GM12801 (cell line): ENCODE data around the gene PLXND1.

ENCODE experiments used
- TF ChIP-seq, protein P1 (sequence below): IDR thresholded peaks from one replicate; pipeline ENCODE4 v1.5.1; 2011; ENCODE audit warnings: control low read depth; ENCODE audit not compliant: insufficient read length; ENCODE audit errors: extremely low read depth

Gene PLXND1

DNA sequence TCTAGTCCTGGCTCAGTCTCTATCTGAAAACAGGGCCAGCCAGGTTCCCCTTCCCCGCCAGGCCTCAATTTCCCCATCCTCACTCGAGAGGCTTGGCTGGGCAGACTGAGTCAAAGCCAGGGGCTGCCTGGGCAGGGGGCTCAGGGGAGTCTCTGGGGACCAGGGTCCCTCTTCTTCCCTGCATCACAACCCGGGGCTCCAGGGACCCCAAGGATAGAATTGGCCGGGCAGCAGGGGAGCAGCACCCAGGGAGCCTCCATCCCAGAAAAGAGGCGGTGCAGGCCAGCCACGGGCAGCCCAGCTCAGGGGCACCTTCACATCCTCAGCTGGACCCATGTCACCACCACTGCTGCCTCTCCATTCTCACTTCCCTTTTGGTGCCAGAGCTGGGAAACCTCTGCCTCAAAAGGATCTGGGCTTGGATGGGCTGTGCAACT lies 13.3 kb upstream of the PLXND1 start:
- TF ChIP-seq, protein P1, sequence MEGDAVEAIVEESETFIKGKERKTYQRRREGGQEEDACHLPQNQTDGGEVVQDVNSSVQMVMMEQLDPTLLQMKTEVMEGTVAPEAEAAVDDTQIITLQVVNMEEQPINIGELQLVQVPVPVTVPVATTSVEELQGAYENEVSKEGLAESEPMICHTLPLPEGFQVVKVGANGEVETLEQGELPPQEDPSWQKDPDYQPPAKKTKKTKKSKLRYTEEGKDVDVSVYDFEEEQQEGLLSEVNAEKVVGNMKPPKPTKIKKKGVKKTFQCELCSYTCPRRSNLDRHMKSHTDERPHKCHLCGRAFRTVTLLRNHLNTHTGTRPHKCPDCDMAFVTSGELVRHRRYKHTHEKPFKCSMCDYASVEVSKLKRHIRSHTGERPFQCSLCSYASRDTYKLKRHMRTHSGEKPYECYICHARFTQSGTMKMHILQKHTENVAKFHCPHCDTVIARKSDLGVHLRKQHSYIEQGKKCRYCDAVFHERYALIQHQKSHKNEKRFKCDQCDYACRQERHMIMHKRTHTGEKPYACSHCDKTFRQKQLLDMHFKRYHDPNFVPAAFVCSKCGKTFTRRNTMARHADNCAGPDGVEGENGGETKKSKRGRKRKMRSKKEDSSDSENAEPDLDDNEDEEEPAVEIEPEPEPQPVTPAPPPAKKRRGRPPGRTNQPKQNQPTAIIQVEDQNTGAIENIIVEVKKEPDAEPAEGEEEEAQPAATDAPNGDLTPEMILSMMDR, result no peak

DNA sequence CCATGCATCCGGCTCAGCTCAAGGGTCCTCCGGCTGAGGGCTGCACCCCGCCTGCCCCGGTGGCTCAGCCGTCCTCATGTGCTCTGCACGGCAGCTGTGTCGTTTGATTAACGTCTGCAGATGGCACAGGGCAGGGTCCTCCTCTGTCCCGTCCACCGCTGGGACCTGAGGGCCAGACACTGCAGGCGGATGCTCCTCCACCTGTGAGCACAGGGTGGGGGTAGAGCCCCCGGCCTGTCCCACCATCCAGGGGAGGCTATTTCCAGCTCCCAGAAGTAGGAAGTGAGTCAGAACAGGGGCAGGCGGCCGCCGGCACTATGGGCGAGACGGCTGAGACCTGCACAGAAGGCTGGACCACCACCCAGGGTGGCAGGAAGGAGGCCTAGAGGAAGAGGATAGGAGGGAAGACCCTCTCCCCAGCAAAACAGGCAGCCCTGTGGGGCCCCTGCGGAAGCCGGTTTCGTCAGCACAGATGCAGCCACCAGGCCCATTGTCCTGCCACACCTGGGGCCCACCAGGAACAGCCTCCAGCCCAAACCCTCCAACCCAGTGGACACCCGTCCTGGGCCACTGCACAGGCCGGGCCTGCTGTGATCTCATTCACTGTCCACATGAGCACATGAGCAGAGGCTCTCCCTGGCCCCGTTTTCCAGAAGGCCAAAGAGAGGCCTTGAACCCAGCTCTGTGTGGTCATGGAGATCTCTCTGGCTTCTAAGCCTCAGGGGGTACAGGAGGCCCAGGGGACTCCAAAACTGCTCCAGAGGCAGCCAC lies 12.6 kb upstream of the PLXND1 start:
- TF ChIP-seq, protein P1, result no peak

DNA sequence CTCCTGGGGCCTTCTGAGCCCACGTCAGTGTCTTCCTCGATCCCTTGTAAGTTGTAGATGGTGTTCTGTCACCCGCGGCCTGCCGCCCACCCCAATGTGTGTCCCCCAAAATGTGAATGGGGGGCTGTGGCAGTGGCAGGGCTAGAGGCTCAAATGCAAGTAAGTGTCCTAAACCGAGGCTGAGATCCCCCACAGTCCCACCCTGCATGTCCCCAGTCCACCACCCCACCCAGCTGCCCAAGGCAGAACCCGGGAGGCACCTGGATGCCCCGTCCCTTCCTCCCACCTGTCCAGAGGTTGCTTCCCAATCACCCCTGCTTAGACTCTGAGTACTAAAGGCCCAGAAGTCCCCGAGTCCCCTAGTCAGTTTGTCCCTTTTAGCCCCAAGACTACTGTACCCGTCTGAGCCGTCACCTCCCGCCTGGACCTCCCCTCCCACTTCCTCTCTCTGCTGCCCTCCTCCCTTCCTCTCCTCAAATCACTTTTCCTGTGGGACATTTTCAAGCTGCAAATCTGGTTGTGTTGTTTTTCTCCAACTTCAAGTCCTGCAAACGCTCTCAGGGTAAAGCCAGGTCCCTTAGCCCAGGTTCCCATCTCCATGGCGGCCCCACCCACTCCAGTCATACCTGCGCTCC lies 11.8 kb upstream of the PLXND1 start:
- TF ChIP-seq, protein P1, result no peak

DNA sequence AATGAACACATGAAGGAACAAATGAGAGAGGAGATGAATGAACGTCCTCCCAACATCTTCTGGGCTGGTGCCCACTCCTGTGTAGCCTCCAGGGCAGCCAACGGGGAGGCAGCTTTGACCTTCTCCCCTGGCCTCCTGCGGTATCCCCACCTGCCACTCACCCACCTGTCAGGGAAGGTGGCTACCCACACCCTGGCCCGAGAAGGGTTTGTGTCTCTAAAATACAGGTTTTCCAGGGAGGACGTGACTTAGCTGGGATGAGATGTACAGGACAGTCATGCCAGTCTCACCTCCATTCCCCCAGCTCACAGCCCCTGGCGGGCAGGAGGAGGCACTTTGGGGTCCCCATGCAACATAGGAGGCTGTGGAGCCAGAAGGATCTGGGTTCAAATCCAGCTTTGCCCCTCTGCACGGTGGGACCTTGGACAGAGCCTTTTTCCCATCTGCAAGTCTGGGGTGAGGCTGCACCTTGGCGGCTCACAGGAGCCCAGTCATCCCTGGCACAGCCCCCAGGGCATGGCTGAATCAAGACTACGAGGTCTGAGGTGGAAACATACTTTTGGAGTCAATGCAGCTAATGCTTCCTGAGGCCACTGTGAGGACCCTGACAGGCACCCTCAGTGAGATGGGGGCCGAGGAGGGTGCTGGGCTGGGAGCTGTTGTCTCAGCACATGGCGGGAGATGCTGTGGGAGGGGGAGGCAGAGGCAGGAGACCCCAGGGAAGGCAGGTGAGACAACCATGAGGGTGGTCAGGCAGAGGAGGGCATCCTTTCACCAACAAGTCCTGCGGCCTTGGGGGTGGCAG lies 11.1 kb upstream of the PLXND1 start:
- TF ChIP-seq, protein P1, result no peak

DNA sequence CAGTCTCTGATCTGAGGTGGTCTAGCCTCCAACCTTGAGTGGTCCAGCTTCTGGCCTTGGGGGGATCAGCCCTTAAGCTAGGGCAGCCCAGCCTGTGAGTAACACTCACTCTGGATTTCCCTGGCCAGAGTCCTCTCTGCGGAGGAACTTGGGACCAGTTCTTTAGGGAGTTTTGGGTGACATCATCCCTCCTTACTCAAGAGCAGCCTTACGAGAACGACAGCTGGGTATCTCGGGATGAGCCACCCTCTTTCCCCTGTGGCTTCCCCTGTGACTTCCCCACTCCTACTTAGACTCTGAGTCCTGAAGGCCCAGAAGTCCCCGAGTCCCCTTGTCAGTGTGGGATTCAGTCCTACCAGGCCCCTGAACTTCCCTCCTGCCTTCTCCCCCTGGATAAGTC lies 10.2 kb upstream of the PLXND1 start:
- TF ChIP-seq, protein P1, result no peak

DNA sequence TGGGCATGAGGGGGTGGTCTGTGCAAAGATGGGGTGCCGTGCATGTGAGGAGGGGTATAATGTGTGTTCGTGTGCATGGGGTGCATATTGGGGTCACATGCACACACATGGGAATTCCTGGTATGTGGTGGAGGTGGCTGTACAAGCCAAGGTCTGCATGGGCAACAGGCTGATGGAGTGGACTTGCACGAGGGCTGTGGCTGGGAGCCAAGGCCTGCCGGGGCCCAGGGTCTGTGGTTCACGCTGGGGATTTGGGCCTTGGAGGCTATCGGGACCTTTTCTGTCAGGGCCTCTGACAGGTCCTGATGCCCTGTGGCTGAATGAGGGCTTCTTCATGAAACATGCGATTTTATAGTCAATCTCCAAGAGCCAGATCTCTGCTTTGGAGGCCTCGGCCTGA lies 9.8 kb upstream of the PLXND1 start:
- TF ChIP-seq, protein P1, result no peak

DNA sequence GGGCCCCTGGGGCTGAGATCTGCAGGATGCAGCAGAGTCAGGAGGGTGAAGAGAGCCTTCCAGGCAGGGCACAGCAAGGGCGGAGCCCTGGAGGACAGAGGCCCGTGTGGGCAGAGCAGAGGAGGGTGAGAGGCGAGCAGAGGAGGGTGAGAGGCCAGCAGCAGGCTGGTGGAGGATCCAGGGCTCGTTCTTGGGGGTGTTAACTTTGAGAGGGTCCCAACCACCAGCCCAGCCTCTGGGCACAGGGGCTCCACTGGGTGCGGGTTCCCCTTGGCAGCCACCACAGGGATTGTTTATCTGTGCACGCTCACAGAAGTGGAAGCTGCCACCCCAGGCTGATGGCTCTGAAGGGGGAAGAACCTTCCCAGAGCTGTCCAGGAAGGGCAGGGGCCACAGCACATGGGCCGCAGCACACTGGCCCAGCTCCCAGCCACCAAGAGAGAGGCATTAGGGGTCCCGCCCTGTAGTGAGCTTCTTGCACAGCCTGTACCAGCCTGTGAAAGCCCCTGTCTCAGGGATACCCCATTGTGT lies 9.3 kb upstream of the PLXND1 start:
- TF ChIP-seq, protein P1, result no peak
